GM19324 (cell line): ENCODE measurements around the gene CD3E.
"Not testable (repeated sequence)": the region's sequence is repeated elsewhere in the genome, so short reads cannot be mapped to it uniquely, and the experiment has no call there.

Experiments
- ATAC-seq: cut with Tn5 transposase; IDR thresholded peaks from one replicate; pipeline ENCODE4 v1.9.1; 2021; ENCODE audit warnings: mild to moderate bottlenecking, moderate library complexity; ENCODE audit not compliant: unreplicated experiment, low FRiP score

CD3E gene

DNA sequence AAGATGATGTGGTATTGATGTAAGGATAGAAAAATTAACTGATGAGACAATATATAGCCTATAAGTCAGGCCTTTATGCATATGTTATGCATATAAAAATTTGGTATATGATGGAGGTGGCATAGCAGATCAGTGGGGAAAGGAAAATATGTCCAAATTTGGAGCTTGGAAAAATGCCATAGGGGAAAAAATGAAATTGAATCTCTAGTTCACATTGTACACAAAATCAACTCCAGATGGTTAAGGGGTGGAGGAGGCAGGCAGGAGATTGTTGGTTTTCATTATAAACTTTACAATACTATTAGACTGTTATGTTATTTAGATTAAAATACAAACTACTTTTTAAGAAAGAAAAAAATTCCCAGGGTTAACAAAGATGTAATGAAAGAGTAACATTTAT is 15.1 kb upstream of the CD3E start:
- no peak for ATAC-seq

DNA sequence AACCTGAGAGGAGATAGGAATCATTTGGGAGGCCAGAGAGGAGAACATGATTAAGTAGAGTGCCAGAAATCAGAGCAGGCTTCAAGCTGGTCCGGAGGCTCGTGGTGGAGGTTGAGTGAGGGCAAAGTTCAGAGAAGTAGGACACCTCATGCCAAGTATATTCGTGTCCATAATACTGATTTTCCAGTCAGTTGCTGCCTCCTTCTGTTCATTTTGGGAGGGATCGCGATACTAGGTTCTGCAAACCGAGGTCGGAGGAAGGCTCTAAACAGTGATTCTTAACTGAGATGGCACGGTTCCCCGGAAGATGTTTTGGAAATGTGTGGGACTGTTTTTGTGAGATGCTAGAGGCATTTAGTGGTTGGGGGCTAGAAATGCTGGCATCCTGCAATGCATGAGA is 13.6 kb upstream of the CD3E start:
- no peak for ATAC-seq

DNA sequence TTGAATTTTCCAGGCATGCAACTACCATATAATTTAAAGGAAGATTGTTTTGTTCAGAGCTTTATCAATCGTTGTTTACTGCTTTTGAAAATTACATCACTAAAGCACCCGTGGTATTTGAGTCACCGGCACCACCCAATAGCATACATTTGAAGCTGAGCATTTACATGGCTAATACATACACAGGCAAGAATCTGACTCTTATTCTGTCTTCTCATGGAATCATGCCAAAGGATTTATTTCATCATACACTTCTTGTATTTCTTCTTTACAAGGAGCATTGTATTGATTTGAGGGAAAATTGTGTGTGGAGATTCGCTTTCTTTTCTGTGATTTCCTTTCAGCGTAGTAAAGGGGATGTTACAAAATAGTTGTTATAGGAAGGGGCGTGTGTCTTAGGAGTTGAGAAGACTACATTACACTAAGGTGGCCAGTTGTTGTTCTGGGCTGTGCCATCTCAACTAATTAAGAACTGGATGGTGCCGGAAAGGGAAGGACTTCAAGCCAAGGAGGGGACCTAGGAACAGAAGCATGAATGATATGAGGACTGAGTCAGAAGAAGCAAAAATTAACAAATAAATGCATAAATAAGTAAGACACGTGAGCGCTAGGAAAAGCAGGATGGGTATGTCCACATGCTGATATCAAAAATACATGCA is 12.9 kb upstream of the CD3E start:
- ATAC-seq, result no peak

DNA sequence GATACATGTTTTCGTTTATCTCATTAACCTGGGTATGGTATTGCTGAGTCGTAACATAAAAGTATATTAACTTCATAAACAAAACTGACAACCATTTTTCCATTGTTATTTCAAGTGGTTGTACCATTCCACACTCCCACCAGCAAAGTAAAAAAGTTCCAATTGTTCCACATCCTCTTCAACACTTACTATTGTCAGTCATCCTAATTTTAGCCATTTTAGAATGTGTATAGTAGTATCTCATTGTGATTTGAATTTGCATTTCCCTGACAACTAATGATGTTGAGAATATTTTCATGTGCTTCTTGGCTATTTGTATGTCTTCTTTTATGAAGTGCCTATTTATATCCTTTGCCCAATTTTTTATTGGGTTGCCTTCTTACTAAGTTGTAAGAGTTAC is 10.5 kb upstream of the CD3E start:
- ATAC-seq, result no peak

DNA sequence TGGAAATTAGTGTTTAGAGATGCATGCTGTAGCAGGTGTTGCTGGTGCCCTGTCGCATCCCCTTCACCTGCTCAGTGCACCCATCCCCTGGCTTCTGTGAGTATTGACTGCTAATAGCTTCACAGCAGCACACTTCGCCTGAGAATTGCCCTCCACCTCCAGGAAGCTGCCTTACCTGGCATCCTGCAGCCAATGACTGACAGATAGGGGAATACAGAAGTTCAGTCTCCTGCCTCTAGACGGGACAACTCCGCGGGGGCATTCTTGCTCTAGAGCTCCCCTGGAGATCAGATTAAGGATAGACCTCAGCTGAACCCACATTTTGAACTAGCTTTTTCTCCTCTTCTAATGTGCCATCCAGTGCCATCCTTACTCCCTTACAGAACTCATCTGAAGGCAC is 9.3 kb upstream of the CD3E start:
- ATAC-seq, result no peak

DNA sequence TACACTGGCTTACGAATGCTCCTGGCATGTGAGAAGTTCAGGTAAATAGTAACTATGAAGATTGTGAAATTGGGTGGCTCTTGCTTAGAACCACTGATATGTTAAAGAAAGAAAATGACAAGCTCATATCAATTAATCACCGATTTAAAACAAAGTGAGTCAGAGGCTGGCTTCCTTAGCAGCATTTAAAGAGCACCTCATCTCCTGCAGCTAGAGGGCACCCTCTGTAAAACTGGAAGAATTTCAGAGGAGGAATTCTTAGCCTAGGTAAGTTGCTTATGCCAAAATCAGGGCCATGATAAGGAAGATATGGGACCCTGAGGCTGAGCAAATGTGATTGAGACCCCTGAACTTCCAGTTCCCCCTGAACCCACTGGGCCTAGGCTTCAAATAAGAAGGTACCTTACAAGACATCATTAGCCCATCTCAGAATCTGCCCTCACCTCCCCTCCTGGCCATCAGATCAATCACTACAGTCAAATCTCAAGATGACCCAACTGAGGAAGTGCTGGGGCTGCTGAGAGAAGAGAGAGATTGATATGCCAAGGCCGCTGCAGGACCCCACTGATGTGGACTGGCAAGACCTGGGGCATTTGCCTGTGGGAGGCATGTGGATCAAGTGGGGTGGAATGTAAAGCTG is 8.6 kb upstream of the CD3E start:
- no peak for ATAC-seq

DNA sequence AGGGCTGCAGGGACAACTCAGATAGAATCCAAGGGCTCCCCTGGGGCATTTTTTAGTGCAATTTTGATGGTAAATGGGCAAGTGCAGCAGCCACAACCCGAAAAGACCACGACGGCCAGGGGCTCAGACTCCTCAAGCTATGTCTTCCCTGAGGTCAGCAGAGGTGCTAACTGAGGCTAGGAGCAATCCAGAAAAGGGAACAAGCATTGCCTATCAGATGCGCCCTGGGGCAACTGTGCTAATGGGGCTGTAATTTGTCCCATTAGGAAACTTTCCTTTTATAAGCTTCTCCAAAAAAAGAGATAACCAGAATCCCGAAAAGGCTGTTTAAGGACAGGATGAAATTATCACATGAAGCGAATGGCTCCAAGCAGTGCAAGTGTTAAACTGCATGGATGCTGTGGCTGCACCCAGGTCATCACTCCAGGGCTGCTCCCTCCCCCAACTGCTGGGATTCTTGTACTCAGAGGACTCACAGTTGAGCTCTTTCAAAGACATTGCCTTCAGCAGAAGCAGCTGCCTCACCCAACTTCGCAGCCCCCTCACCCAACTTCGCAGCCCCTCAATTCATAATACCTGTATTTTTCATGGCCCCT is 2.8 kb upstream of the CD3E start:
- no peak for ATAC-seq

DNA sequence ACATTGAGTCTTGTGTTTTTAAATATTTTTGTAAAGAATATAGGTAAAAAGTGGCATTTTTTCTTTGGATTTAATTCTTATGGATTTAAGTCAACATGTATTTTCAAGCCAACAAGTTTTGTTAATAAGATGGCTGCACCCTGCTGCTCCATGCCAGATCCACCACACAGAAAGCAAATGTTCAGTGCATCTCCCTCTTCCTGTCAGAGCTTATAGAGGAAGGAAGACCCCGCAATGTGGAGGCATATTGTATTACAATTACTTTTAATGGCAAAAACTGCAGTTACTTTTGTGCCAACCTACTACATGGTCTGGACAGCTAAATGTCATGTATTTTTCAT is 333 bp upstream of the CD3E start:
- no peak for ATAC-seq

DNA sequence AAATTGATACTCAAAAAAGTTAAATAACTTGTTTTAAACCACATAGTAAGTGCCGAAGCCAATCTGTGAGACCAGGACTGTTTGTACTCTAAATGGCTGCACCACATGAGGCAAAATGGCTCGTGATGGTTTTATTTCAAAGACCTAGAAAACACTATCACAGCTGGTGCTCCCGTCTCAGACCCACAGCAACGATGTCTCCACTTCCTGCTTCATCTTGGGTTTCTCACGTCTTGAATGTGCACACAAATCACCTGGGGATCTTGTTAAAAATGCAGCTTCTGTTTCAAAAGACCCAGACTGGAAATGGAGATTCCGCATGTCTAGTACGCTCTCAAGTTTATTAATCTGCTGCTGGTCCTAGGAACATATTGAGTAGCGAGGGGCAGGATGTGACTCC is 1.2 kb downstream of the CD3E start:
- ATAC-seq, result no peak

DNA sequence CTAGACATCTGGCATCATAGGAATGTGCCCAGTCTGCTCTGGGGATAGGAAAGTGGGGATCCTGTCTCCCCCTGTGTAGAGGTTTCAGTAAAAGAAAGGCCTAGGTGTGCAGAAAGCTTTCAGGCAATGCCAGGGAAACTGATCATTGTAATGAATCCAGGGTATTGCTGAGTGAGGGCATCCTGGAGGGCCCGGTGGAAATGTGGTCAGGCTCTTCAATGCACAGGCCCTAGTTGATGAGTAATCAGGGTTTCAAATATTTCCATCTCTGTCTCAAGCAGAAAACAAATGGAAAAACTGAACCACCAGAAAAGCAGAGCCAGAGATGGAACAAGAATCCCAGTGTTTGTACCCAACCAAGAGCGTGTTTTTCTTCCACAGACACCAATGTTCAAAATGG is 2.0 kb downstream of the CD3E start:
- no peak for ATAC-seq

DNA sequence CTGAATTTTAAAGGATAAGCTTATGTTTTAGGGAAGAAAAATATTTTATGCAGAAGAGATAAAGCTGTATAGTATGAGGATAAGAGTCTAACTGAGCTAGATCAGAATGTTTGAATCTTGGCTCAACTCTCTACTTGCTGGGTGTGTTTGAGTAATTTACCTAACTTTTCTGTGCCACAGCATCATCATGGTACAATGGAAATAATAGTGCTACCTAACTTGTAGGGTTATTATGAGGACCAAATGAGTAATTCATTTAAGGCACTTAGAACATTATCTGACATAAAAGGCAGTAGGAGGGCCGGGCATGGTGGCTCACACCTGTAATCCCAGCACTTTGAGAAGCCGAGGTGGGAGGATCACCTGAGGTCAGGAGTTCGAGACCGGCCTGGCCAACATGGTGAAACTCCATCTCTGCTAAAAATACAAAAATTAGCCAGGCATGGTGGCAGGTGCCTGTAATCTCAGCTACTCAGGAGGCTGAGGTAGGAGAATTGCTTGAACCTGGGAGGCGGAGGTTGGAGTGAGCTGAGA is 4.5 kb downstream of the CD3E start:
- not testable (repeated sequence) for ATAC-seq

DNA sequence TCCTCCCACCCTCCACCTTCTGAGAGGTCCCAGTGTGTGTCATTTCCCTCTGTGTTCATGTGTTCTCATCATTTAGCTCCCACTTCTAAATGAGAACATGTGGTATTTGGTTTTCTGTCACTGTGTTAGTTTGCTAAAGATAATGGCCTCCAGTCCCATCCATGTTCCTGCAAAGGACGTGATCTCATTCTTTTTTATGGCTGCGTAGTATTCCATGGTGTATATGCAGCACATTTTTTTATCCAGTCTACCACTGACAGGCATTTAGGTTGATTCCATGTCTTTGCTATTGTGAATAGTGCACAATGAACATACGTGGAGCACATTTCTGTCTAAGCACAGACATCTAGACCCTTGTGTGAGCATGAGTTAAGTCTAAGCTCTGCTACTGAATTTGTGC is 5.7 kb downstream of the CD3E start:
- ATAC-seq, result no peak

DNA sequence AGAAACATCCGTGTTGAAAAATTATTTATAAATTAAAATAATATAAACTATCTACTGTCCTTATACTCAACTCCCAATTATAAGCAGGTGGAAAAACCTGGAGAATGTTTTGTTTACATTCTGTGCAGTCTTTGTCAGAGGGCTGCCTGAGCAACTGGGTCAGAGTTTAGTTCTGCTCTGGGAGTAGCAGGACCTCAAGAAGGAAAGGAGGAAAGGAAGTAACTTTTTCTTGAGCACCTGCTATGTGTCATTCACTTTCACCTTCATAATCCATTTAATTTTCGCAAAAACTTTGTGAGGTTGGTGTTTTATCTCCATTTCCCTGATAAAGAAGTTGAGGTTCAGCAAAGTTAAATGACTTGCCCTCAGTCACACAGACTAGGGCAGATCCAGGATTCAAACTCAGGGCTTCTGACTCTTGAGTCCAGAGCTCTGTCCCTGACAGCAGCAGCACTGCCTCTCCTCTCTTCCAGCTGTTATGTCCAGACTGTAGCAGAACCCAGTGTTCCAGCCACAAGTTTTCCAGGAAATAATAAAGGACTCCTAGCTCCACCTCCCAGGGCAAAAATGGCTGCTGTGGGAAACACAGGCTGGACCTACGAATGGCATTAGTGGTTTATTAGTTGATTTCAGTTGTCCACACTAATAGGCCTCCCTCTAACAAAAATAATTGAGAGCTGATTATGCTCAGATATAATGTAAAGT is 6.4 kb downstream of the CD3E start:
- no peak for ATAC-seq

DNA sequence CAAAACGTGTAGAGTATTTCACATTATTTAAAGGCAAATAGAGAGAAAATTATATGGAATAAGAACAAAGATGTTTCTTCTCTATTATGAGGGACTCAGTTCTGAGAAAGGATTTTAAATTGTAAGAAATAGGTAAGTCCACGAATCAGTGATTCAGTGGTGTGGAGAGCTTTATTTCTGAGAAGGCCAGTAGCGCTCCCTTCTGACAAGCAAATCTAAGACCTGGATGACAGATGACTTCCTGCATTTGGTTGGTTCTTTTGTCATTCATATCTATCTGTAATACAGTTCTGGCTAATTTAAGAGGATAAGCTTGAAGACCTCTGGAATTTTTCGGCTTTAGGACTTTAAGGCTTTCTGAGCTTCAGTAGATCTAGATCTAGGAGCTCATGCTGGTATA is 7.0 kb downstream of the CD3E start:
- ATAC-seq, result no peak

DNA sequence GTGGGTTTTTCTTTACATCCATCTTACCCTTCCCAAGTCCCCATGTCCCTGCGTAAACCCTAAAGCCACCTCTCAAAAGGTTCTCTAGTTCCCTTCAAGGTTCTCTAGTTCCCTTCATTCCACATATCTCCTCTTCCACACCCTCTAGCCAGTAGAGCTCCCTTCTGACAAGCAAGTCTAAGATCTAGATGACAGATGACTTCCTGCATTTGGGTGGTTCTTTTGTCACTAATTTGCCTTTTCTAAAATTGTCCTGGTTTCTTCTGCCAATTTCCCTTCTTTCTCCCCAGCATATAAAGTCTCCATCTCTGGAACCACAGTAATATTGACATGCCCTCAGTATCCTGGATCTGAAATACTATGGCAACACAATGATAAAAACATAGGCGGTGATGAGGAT is 7.8 kb downstream of the CD3E start:
- no peak for ATAC-seq

DNA sequence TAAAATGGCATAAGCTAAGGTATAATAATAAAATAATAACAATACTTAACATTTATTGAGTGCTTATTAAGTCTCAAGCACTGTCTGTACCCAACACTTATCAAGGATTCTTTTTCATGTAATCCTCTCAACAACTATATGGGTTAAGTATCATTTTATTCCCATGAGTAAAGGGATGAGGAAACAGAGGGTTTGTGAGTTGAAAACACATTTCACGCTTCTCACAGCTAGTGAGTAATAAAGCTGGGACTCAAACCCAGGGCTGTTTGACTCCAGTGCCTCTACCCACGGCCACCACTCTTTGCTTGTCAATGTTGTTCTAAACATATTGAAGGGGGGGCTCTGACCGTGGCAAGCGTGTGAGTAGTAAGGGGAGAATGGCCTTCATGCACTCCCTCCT is 8.7 kb downstream of the CD3E start:
- ATAC-seq, result no peak

DNA sequence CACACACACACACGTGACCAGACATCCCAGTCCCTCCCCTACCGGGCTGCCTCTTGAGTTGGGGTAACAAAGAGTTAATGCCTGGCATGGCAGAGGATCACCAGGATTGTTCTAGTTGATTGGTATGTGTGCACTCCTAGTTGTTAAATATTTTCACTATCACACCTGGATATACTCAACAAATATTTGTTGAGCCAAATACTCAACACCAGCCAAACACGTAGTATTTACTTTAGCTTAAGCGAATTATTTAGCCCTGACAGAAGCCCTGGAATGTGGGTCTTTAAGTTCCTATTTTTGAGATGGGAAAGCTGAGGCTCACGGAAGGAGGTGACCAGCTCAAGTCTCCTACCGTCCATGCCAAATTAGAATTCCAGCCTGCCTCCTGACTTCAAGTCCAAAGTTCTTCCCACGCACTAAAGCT is 10.5 kb downstream of the CD3E start:
- ATAC-seq, result no peak

DNA sequence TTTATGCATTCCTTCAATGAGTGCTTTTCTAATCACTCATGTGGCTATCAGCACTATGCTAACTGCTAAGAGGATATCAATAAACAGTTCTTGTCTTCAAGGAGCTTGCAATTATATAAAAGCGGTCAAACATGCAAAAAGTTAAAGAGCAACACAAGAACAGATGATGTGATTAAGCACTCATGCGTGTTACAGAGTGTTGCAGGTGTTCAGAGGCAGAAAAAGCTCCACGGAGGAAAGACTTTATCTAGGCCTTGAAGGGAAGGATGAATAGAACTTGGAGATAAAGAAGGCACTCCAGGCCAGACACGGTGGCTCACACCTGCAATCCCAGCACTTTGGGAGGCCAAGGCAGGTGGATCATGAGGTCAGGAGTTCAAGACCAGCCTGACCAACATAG is 13.6 kb downstream of the CD3E start:
- no peak for ATAC-seq

DNA sequence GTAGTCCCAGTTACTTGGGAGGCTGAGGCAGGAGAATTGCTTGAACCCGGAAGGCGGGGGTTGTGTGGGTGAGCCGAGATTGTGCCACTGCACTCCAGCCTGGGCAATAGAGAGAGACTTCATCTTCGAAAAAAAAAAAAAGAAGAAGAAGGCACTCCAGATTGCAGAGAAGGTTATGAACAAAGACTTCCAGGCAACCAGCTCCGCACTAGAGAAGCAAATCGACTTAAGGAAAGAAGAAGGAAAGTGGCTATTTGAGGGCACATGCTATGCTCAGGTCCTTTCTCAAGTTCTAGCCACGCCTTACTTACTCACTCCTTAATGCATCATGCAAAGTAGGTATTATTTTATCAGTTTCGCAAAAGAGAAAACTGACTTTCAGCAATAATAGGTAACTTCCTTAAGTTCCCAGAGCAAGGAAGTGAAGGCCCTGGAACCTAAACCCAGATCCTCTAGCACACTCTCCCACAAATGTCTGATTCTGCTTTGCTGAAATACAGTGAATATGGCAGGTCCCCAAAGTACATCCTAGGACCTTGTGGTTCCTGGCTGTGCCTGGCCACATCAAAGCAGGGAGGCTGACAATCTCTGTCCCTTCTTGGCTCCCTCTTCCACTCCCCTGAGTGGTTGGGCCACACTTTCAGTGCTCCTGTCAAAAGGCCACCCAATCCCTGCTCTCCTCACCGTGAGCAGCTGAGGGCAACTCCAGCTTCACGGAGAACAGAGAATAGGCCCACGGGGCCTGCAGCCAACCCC is 14.2 kb downstream of the CD3E start:
- no peak for ATAC-seq

DNA sequence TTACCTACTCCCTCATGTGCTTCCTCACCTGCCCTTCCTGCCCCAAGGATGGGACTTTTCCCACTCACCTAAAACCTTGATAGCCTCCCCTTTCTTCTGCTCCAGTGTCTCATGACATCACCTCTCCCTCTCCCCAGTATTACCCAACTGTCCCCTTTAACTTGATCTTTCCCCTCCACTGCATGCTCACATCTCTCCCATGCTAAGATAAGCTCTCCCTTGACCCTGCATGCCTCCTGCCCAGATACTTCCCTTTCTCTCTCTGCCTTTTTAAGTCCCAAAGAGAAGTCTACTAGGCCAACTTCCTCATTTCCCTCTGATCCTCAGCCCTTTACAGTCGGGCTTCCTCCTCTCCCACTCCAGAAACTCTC is 14.8 kb downstream of the CD3E start:
- no peak for ATAC-seq

DNA sequence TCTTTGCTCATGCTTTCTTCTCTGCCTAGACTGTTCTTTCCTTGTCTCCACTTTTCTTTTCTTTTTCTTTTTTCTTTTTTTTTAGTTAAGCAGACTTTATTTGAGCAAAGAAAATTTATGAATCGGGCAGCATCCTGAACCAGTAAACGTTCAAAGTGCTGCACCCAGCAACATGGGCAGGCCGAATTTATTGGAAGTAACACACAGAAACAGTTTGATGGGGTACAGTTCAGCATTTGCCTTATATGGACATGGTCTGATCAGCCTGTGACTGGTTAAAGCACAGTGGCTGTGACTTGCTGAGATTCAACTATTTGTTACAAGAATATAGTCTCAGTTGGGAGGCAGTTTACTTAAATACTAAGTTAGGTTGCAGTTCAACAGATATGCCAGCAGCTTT is 16.0 kb downstream of the CD3E start:
- no peak for ATAC-seq
